CD4-positive, CD25-positive, alpha-beta regulatory T cell (primary cell): Measurements from ENCODE around the gene GOLGA8B. TPM values are rescaled to one million over a fixed set of nuclear protein-coding genes. Genes with fewer than 3 reads are reported as not detected.
"Not testable (repeated sequence)": the region's sequence is repeated elsewhere in the genome, so short reads cannot be mapped to it uniquely, and the experiment has no call there.

Experiments
- ATAC-seq, 2 donors: fragments of 150-1000 bp; cut with Tn5 transposase; one replicate each; pipeline ENCODE4 v1.10.0; 2021; ENCODE audit warnings: low read depth in 2 of 2, moderate number of reproducible peaks in 2 of 2, moderate library complexity in 1 of 2
- DNase-seq, 3 donors: peaks; one replicate each; pipeline versions ENCODE4 v3.0.0 to v3.0.0-alpha.2; 2012 to 2022; ENCODE audit warnings: mixed read lengths in 1 of 3
- H3K27ac ChIP-seq: one replicate; pipeline ENCODE4 v1.7.0; 2013; ENCODE audit warnings: mild to moderate bottlenecking, low read length; ENCODE audit not compliant: insufficient read depth, poor library complexity, severe bottlenecking
- H3K27me3 ChIP-seq: one replicate; pipeline ENCODE4 v1.7.0; 2013; ENCODE audit warnings: low read length; ENCODE audit not compliant: control insufficient read depth, insufficient read depth
- H3K36me3 ChIP-seq: one replicate; pipeline ENCODE4 v1.7.0; 2013; ENCODE audit warnings: mild to moderate bottlenecking, low read length, moderate library complexity; ENCODE audit not compliant: control insufficient read depth, insufficient read depth
- H3K4me1 ChIP-seq: 2 replicates; pipeline ENCODE4 v1.7.0; 2013; ENCODE audit warnings: mild to moderate bottlenecking, low read length; ENCODE audit not compliant: insufficient read depth, control insufficient read depth, poor library complexity, severe bottlenecking
- H3K4me3 ChIP-seq: one replicate; pipeline ENCODE4 v1.7.0; 2013; ENCODE audit warnings: low read depth, mild to moderate bottlenecking, low read length, moderate library complexity
- H3K9me3 ChIP-seq, 2 experiments: 1 replicate in 1 of 2; 2 replicates in 1 of 2; pipeline ENCODE4 v1.7.0; 2013; ENCODE audit warnings: low read length in 2 of 2, mild to moderate bottlenecking in 1 of 2, moderate library complexity in 1 of 2; ENCODE audit not compliant: control insufficient read depth in 2 of 2
- H3K27ac Mint-ChIP-seq, 3 donors: one replicate each; pipeline ENCODE4 v1.8.0; 2020 to 2022; ENCODE audit warnings: mild to moderate bottlenecking in 3 of 3, mixed read lengths in 3 of 3, moderate library complexity in 2 of 3
- H3K27me3 Mint-ChIP-seq: one replicate; pipeline ENCODE4 v1.8.0; 2022; ENCODE audit warnings: mild to moderate bottlenecking, mixed read lengths
- H3K36me3 Mint-ChIP-seq: one replicate; pipeline ENCODE4 v1.8.0; 2020; ENCODE audit warnings: mixed read lengths
- H3K4me1 Mint-ChIP-seq, 4 donors: one replicate each; pipeline ENCODE4 v1.8.0; 2020 to 2022; ENCODE audit warnings: mixed read lengths in 4 of 4, mild to moderate bottlenecking in 1 of 4
- H3K4me3 Mint-ChIP-seq, 4 donors: one replicate each; pipeline ENCODE4 v1.8.0; 2020 to 2022; ENCODE audit warnings: mild to moderate bottlenecking in 4 of 4, mixed read lengths in 4 of 4, moderate library complexity in 3 of 4
- H3K9me3 Mint-ChIP-seq, 7 donors: one replicate each; pipeline ENCODE4 v1.8.0; 2020 to 2022; ENCODE audit warnings: mixed read lengths in 7 of 7, mild to moderate bottlenecking in 3 of 7, moderate library complexity in 2 of 7
- polyA plus RNA-seq, 4 donors: library from polyadenylated mRNA; unstranded; fragments of 300-500 nt; fragmentation: Illumina TruSeq; gene quantifications; one replicate each; pipeline ENCODE4 v1.2.3, GENCODE V29; 2021
- total RNA-seq: library from RNA; stranded (reverse); gene quantifications from one replicate; pipeline ENCODE4 v1.2.3, GENCODE V29; 2022

Gene GOLGA8B
- total and polyA plus RNA-seq, 5 donors from 2014 or later, result 5.1 to 545 (median 12.6) TPM

DNA sequence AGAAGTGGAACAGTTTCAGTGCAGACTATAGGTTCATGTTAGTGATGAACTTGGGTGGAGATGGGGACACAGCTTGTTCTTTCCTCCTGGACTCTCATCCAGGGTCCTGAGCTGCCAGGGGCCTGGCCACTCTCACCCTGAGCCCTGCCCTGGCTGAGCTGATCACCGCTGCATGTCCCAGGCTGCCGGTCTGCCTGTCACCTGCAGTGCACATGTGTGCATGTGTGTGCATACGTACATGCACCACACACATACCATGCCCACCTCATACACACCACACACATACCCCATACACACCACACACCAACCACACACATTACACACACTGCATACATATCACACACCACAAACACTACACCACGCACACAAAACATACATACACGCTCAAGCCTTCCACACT, 29.3 kb downstream of the GOLGA8B start:
- not testable (repeated sequence) for ATAC-seq, H3K27me3 ChIP-seq

GRCh38 chr15:34550129-34550528, 33.3 kb downstream of the GOLGA8B start:
- H3K36me3 Mint-ChIP-seq, result not testable (repeated sequence)

More for the DNA sequence above, 29.3 kb downstream of the GOLGA8B start:
- not testable (repeated sequence) for H3K27me3 Mint-ChIP-seq, H3K4me1 ChIP-seq, DNase-seq, H3K27ac ChIP-seq, H3K27ac Mint-ChIP-seq, H3K36me3 Mint-ChIP-seq, H3K9me3 Mint-ChIP-seq, H3K4me3 ChIP-seq, H3K4me3 Mint-ChIP-seq, H3K4me1 Mint-ChIP-seq, H3K9me3 ChIP-seq, H3K36me3 ChIP-seq

DNA sequence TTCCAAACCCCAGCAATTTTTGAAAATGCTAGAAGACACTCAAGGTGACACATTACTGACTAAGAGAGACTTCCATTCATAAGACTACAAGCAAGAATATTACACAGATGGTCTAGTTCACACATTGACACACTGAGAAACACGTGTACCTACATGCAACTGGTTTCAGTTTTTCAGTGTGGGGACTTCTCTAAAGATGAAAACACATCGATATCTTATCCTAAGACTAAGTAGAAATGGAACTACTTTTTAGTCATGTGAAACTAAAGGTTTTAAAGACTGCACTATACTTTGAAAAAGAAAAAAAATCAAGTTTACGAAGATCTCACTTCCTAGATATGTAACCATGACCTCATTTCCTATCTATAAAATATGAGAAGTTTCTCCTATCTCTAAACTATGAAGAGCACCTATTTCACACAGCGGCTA, 34.1 kb downstream of the GOLGA8B start:
- not testable (repeated sequence) for H3K27ac Mint-ChIP-seq
- ATAC-seq, result peak; percentile 52 to 66

More at GRCh38 chr15:34550129-34550528, 33.3 kb downstream of the GOLGA8B start:
- H3K9me3 Mint-ChIP-seq, H3K27me3 Mint-ChIP-seq, H3K4me3 ChIP-seq, H3K9me3 ChIP-seq, DNase-seq, H3K4me3 Mint-ChIP-seq, H3K36me3 ChIP-seq, H3K27me3 ChIP-seq, H3K27ac Mint-ChIP-seq, H3K27ac ChIP-seq, H3K4me1 ChIP-seq, H3K4me1 Mint-ChIP-seq: not testable (repeated sequence)
- ATAC-seq, result peak; percentile 53 to 73

GRCh38 chr15:34543860-34544649, 39.4 kb downstream of the GOLGA8B start:
- H3K4me3 ChIP-seq, H3K27ac ChIP-seq, H3K9me3 Mint-ChIP-seq, H3K4me1 Mint-ChIP-seq, H3K4me1 ChIP-seq, H3K36me3 ChIP-seq, H3K27ac Mint-ChIP-seq, H3K36me3 Mint-ChIP-seq, H3K27me3 Mint-ChIP-seq, DNase-seq, H3K9me3 ChIP-seq, H3K4me3 Mint-ChIP-seq, H3K27me3 ChIP-seq: not testable (repeated sequence)
- peak; percentile 74 to 81 for ATAC-seq

More for the DNA sequence above, 34.1 kb downstream of the GOLGA8B start:
- H3K4me1 ChIP-seq, H3K36me3 Mint-ChIP-seq, H3K4me3 Mint-ChIP-seq, H3K27ac ChIP-seq, DNase-seq, H3K36me3 ChIP-seq, H3K4me3 ChIP-seq, H3K9me3 Mint-ChIP-seq, H3K27me3 ChIP-seq, H3K9me3 ChIP-seq, H3K27me3 Mint-ChIP-seq, H3K4me1 Mint-ChIP-seq: not testable (repeated sequence)

DNA sequence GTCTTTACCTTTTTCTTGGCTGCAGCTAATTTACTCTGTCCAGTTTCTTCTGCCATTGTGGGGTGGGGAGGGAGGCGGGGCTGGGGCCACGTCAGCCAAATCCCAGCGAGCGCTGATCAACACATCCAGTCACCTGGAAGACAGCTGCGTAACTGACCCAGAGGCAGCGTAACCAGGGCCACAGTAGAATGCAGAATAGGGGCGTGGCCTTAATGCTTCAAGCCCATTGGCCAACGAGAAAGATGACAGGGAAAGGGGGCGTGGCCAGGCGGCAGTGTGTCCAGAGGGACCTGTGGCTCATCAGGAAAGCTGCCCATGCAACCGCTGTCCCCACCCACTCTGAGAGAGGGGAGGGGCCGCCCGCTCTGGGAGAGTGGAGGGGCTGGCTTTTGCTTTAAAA, 47.6 kb downstream of the GOLGA8B start:
- not testable (repeated sequence) for DNase-seq, H3K4me1 Mint-ChIP-seq, H3K4me3 ChIP-seq, H3K9me3 ChIP-seq, H3K27ac ChIP-seq, H3K27me3 Mint-ChIP-seq, H3K4me3 Mint-ChIP-seq, ATAC-seq, H3K4me1 ChIP-seq, H3K9me3 Mint-ChIP-seq, H3K27ac Mint-ChIP-seq, H3K36me3 Mint-ChIP-seq, H3K36me3 ChIP-seq, H3K27me3 ChIP-seq

Other genes with a start within 250 kb of the GOLGA8B start
- 150 TPM for gene SLC12A6, start 245.9 kb downstream of the GOLGA8B start, total RNA-seq
- gene SLC12A6, start 245.9 kb downstream of the GOLGA8B start, polyA plus RNA-seq, result 10 to 100 TPM; 14.1 to 18.5 (median 14.5) TPM
- gene NOP10, start 240.5 kb downstream of the GOLGA8B start, total RNA-seq, result 54.1 TPM
- 100 to 1,000 TPM; 421 to 504 (median 464) TPM for gene NOP10, start 240.5 kb downstream of the GOLGA8B start, polyA plus RNA-seq
- gene NUTM1, start 240.3 kb downstream of the GOLGA8B start, total RNA-seq, result not detected
- not detected for gene NUTM1, start 240.3 kb downstream of the GOLGA8B start, polyA plus RNA-seq
- 83.2 TPM for gene LPCAT4, start 216.5 kb downstream of the GOLGA8B start, total RNA-seq
- gene LPCAT4, start 216.5 kb downstream of the GOLGA8B start, polyA plus RNA-seq, result 10 to 100 TPM; 13.2 to 15.4 (median 14.7) TPM
- gene GOLGA8A, start 145.8 kb downstream of the GOLGA8B start, total RNA-seq, result 234 TPM
- 1 to 10 TPM; 2.8 to 4.6 (median 4.6) TPM for gene GOLGA8A, start 145.8 kb downstream of the GOLGA8B start, polyA plus RNA-seq
- gene GJD2, start 171.3 kb upstream of the GOLGA8B start, total RNA-seq, result not detected
- gene GJD2, start 171.3 kb upstream of the GOLGA8B start, polyA plus RNA-seq, result not detected
- not detected for gene ACTC1, start 211.9 kb upstream of the GOLGA8B start, total RNA-seq
- not detected for gene ACTC1, start 211.9 kb upstream of the GOLGA8B start, polyA plus RNA-seq